Dendritic cell treated with granulocyte-macrophage colony-stimulating factor and Interleukin-4, amounts not matched to agents 40 ng/mL and 50 ng/mL, for 4 days (primary cell): Measurements from ENCODE around the gene POT1.

Experiments
- H3K27ac Mint-ChIP-seq: one replicate; pipeline ENCODE4 v1.8.0; 2022; ENCODE audit warnings: mild to moderate bottlenecking, mixed read lengths
- H3K27me3 Mint-ChIP-seq: one replicate; pipeline ENCODE4 v1.8.0; 2022; ENCODE audit warnings: mild to moderate bottlenecking, mixed read lengths
- H3K36me3 Mint-ChIP-seq: one replicate; pipeline ENCODE4 v1.8.0; 2022; ENCODE audit warnings: low read depth, mixed read lengths
- H3K4me1 Mint-ChIP-seq: one replicate; pipeline ENCODE4 v1.8.0; 2022; ENCODE audit warnings: low read depth, mixed read lengths
- H3K4me3 Mint-ChIP-seq: one replicate; pipeline ENCODE4 v1.8.0; 2022; ENCODE audit warnings: mild to moderate bottlenecking, moderate library complexity, mixed read lengths
- H3K9me3 Mint-ChIP-seq: one replicate; pipeline ENCODE4 v1.8.0; 2022; ENCODE audit warnings: mixed read lengths
- intact Hi-C: fragments of 100-400 bp; cut with micrococcal nuclease; formaldehyde crosslinking; loops from one replicate; pipeline ENCODE4 v1.15.0; 2022

Gene POT1

GRCh38 chr7:124783271-124783670 is 146.4 kb downstream of the POT1 start:
- Mint-ChIP-seq H3K36me3 (no peaks in the 10 kb centered on the region), H3K4me3 (no peak overlapping the region), H3K27ac (no peak overlapping the region), H3K4me1 (no peaks in the 10 kb centered on the region), H3K27me3 (no peaks in the 10 kb centered on the region), H3K9me3 (no peaks in the 10 kb centered on the region)
- intact Hi-C loops, result loop anchor here (10.0 kb wide), 1 partner anchor 988 kb away; no protein-coding TSS in a partner anchor

- no peak overlapping the region for H3K4me3 Mint-ChIP-seq
- no peak overlapping the region for H3K27ac Mint-ChIP-seq
- intact Hi-C loops, result loop anchor here (10.0 kb wide), 1 partner anchor 987 kb away; no protein-coding TSS in a partner anchor
These were observed 147.5 kb downstream of the POT1 start for GRCh38 chr7:124781907-124782734.

GRCh38 chr7:124781418-124781817 is 148.2 kb downstream of the POT1 start:
- H3K9me3 Mint-ChIP-seq, result no peaks in the 10 kb centered on the region
- peaks cover 2% of the 10 kb centered on the region for H3K27me3 Mint-ChIP-seq
- no peak overlapping the region for H3K4me3 Mint-ChIP-seq
- intact Hi-C loops, result loop anchor here (10.0 kb wide), 1 partner anchor 987 kb away; no protein-coding TSS in a partner anchor
- no peaks in the 10 kb centered on the region for H3K36me3 Mint-ChIP-seq
- H3K27ac Mint-ChIP-seq, result no peak overlapping the region
- no peaks in the 10 kb centered on the region for H3K4me1 Mint-ChIP-seq

More at GRCh38 chr7:124781907-124782734, 147.5 kb downstream of the POT1 start:
- peaks cover 2% of the 10 kb centered on the region for H3K27me3 Mint-ChIP-seq
- no peaks in the 10 kb centered on the region for H3K4me1 Mint-ChIP-seq
- no peaks in the 10 kb centered on the region for H3K36me3 Mint-ChIP-seq
- H3K9me3 Mint-ChIP-seq, result no peaks in the 10 kb centered on the region

- H3K4me1 Mint-ChIP-seq, result no peaks in the 10 kb centered on the region
- H3K9me3 Mint-ChIP-seq, result no peaks in the 10 kb centered on the region
- H3K27me3 Mint-ChIP-seq, result peaks cover 2% of the 10 kb centered on the region
- H3K36me3 Mint-ChIP-seq, result no peaks in the 10 kb centered on the region
- no peak overlapping the region for H3K27ac Mint-ChIP-seq
- no peak overlapping the region for H3K4me3 Mint-ChIP-seq
- intact Hi-C loops, result loop anchor here (10.0 kb wide), 1 partner anchor 986 kb away; no protein-coding TSS in a partner anchor
These were observed 149.0 kb downstream of the POT1 start for GRCh38 chr7:124780608-124781007.

- no peak overlapping the region for H3K27ac Mint-ChIP-seq
- H3K4me3 Mint-ChIP-seq, result no peak overlapping the region
- H3K4me1 Mint-ChIP-seq, result no peaks in the 10 kb centered on the region
- intact Hi-C loops, result loop anchor here (10.0 kb wide), 1 partner anchor 985 kb away; no protein-coding TSS in a partner anchor
- H3K36me3 Mint-ChIP-seq, result no peaks in the 10 kb centered on the region
- H3K27me3 Mint-ChIP-seq, result peaks cover 2% of the 10 kb centered on the region
- no peaks in the 10 kb centered on the region for H3K9me3 Mint-ChIP-seq
These were observed 149.6 kb downstream of the POT1 start for GRCh38 chr7:124780056-124780455.

- H3K9me3 Mint-ChIP-seq, result no peaks in the 10 kb centered on the region
- no peak overlapping the region for H3K4me3 Mint-ChIP-seq
- H3K4me1 Mint-ChIP-seq, result no peaks in the 10 kb centered on the region
- H3K36me3 Mint-ChIP-seq, result no peaks in the 10 kb centered on the region
- peaks cover 2% of the 10 kb centered on the region for H3K27me3 Mint-ChIP-seq
- no peak overlapping the region for H3K27ac Mint-ChIP-seq
- intact Hi-C loops, result loop anchor here (10.0 kb wide), 1 partner anchor 985 kb away; no protein-coding TSS in a partner anchor
These were observed 150.0 kb downstream of the POT1 start for GRCh38 chr7:124779620-124780019.

- Mint-ChIP-seq H3K9me3 (no peaks in the 10 kb centered on the region), H3K4me1 (no peaks in the 10 kb centered on the region), H3K36me3 (no peaks in the 10 kb centered on the region), H3K4me3 (no peak overlapping the region), H3K27me3 (peaks cover 2% of the 10 kb centered on the region), H3K27ac (no peak overlapping the region)
- intact Hi-C loops, result no loop called here
These were observed 150.4 kb downstream of the POT1 start for GRCh38 chr7:124779194-124779593.

GRCh38 chr7:124777268-124777667 is 152.4 kb downstream of the POT1 start:
- Mint-ChIP-seq H3K4me3 (no peak overlapping the region), H3K36me3 (no peaks in the 10 kb centered on the region), H3K27ac (no peak overlapping the region), H3K4me1 (no peaks in the 10 kb centered on the region), H3K9me3 (no peaks in the 10 kb centered on the region), H3K27me3 (peaks cover 2% of the 10 kb centered on the region)
- intact Hi-C loops, result no loop called here

GRCh38 chr7:124776153-124776552 is 153.5 kb downstream of the POT1 start:
- Mint-ChIP-seq H3K9me3 (no peaks in the 10 kb centered on the region), H3K27ac (no peak overlapping the region), H3K4me3 (no peak overlapping the region), H3K36me3 (no peaks in the 10 kb centered on the region), H3K4me1 (no peaks in the 10 kb centered on the region), H3K27me3 (peaks cover 2% of the 10 kb centered on the region)
- intact Hi-C loops, result no loop called here

- Mint-ChIP-seq H3K36me3 (no peaks in the 10 kb centered on the region), H3K4me1 (no peaks in the 10 kb centered on the region), H3K27me3 (peaks cover 2% of the 10 kb centered on the region), H3K4me3 (no peak overlapping the region), H3K9me3 (no peaks in the 10 kb centered on the region), H3K27ac (no peak overlapping the region)
- intact Hi-C loops, result no loop called here
These were observed 154.2 kb downstream of the POT1 start for GRCh38 chr7:124775422-124775821.

- Mint-ChIP-seq H3K9me3 (no peaks in the 10 kb centered on the region), H3K27me3 (peaks cover 2% of the 10 kb centered on the region), H3K4me1 (no peaks in the 10 kb centered on the region), H3K27ac (no peak overlapping the region), H3K4me3 (no peak overlapping the region), H3K36me3 (no peaks in the 10 kb centered on the region)
- intact Hi-C loops, result no loop called here
These were observed 155.7 kb downstream of the POT1 start for GRCh38 chr7:124773938-124774337.

- H3K9me3 Mint-ChIP-seq, result no peaks in the 10 kb centered on the region
- H3K36me3 Mint-ChIP-seq, result no peaks in the 10 kb centered on the region
- no peak overlapping the region for H3K27ac Mint-ChIP-seq
These were observed 156.3 kb downstream of the POT1 start for GRCh38 chr7:124773339-124773738.

More at GRCh38 chr7:124773339-124773738, 156.3 kb downstream of the POT1 start:
- H3K27me3 Mint-ChIP-seq, result peaks cover 2% of the 10 kb centered on the region
- no peaks in the 10 kb centered on the region for H3K4me1 Mint-ChIP-seq
- intact Hi-C loops, result no loop called here
- no peak overlapping the region for H3K4me3 Mint-ChIP-seq
